Endothelial cell of umbilical vein (primary cell): ENCODE data around the gene HSPBAP1. TPM values are rescaled to one million over a fixed set of nuclear protein-coding genes. Genes with fewer than 3 reads are reported as not detected.

Source experiments
- BruUV-seq: library from RNA; stranded (reverse); fragments of 400-500 nt; replicated peaks from 2 replicates; lab custom pipeline; 2021; lab: Mats Ljungman, UMichigan
- CTCF ChIA-PET: fragments of 300-600, 350-600 bp; sonication (Branson Sonifier 250); formaldehyde crosslinking; loops from one replicate; lab custom pipeline; 2021; ENCODE audit warnings: antibody characterized with exemption, inconsistent platforms; lab: Charles Lee
- POLR2A ChIA-PET: fragments of 300-600, 350-600 bp; sonication (Branson Sonifier 250); formaldehyde crosslinking; loops from one replicate; lab custom pipeline; 2021; ENCODE audit warnings: antibody characterized with exemption, inconsistent platforms; lab: Charles Lee
- DNase-seq: peaks from one replicate; pipeline ENCODE4 v3.0.0-alpha.2; 2011; ENCODE audit warnings: low read depth, low spot score
- FAIRE-seq: peaks from 2 replicates; lab custom pipeline; 2011; peaks lifted over from hg19 to GRCh38; lab: Jason Lieb, UNC
- H2AFZ ChIP-seq: 2 replicates; pipeline ENCODE4 v1.6.0; 2012; ENCODE audit warnings: low read depth, low read length, control low read depth, inconsistent platforms
- H3K27ac ChIP-seq: 2 replicates; pipeline ENCODE4 v1.5.1; 2011; ENCODE audit warnings: low read depth, mild to moderate bottlenecking, control low read depth, low read length, moderate library complexity; ENCODE audit not compliant: insufficient read depth
- H3K27me3 ChIP-seq, 2 experiments: 2 replicates each; pipeline versions ENCODE4 v1.6.0 to v1.6.1; 2011; ENCODE audit warnings: low read length in 2 of 2, mixed read lengths in 1 of 2; ENCODE audit not compliant: control insufficient read depth in 2 of 2, insufficient read depth in 2 of 2
- H3K36me3 ChIP-seq, 2 experiments: 2 replicates in 1 of 2; 3 replicates in 1 of 2; pipeline ENCODE4 v1.5.1; 2011; ENCODE audit warnings: low read length in 2 of 2, mild to moderate bottlenecking in 1 of 2, moderate library complexity in 1 of 2; ENCODE audit not compliant: control insufficient read depth in 2 of 2, insufficient read depth in 2 of 2; ENCODE audit errors: extremely low read depth in 1 of 2
- H3K4me1 ChIP-seq: 3 replicates; pipeline ENCODE4 v1.5.1; 2011; ENCODE audit warnings: mild to moderate bottlenecking, low read length; ENCODE audit not compliant: control insufficient read depth, insufficient read depth; ENCODE audit errors: extremely low read depth
- H3K4me2 ChIP-seq: 2 replicates; pipeline ENCODE4 v1.6.1; 2011; ENCODE audit warnings: low read length, control low read depth, mixed read lengths; ENCODE audit not compliant: insufficient read depth
- H3K4me3 ChIP-seq, 3 experiments: fragments of 200-600 bp in 1 of 3; sonication (generic), shearing (Covaris generic) in 1 of 3; replicated peaks in 1 of 3; 2 replicates each; pipeline ENCODE4 v1.5.1; 2011 to 2016; ENCODE audit warnings: control low read depth in 3 of 3, low read length in 3 of 3, mild to moderate bottlenecking in 2 of 3, inconsistent platforms in 1 of 3, low read depth in 1 of 3, moderate library complexity in 1 of 3; ENCODE audit not compliant: insufficient read depth in 1 of 3
- H3K79me2 ChIP-seq: 2 replicates; pipeline ENCODE4 v1.6.0; 2012; ENCODE audit warnings: low read length, inconsistent platforms; ENCODE audit not compliant: control insufficient read depth, insufficient read depth
- H3K9ac ChIP-seq: replicated peaks from 2 replicates; pipeline ENCODE3; 2011; ENCODE audit warnings: low read length, control low read depth; ENCODE audit not compliant: insufficient read depth; ENCODE audit errors: extremely low read depth
- H3K9me1 ChIP-seq: replicated peaks from 3 replicates; pipeline ENCODE4 v1.6.0; 2011; ENCODE audit warnings: mild to moderate bottlenecking, low read length; ENCODE audit not compliant: control insufficient read depth, insufficient read depth; ENCODE audit errors: extremely low read depth
- H3K9me3 ChIP-seq: replicated peaks from 2 replicates; pipeline ENCODE4 v1.5.1; 2012; ENCODE audit warnings: low read length, inconsistent platforms; ENCODE audit not compliant: control insufficient read depth, insufficient read depth
- H4K20me1 ChIP-seq: replicated peaks from 2 replicates; pipeline ENCODE3; 2011; ENCODE audit warnings: mild to moderate bottlenecking, low read length; ENCODE audit not compliant: control insufficient read depth, insufficient read depth; ENCODE audit errors: extremely low read depth
- EZH2 ChIP-seq: IDR thresholded peaks from 2 replicates; pipeline ENCODE4 v1.6.1; 2012; ENCODE audit warnings: borderline replicate concordance, low read depth, mild to moderate bottlenecking, moderate library complexity, low read length, inconsistent platforms; ENCODE audit not compliant: severe bottlenecking
- FOS ChIP-seq: IDR thresholded peaks from 2 replicates; pipeline ENCODE4 v1.6.1; 2011; ENCODE audit warnings: mild to moderate bottlenecking, low read length, moderate library complexity, borderline replicate concordance; ENCODE audit not compliant: insufficient read depth
- GATA2 ChIP-seq: IDR thresholded peaks from 2 replicates; pipeline ENCODE4 v1.7.0; 2011; ENCODE audit warnings: low read depth, mild to moderate bottlenecking, moderate library complexity, mixed read lengths, low read length; ENCODE audit not compliant: insufficient read length, insufficient read depth
- JUN ChIP-seq: IDR thresholded peaks from 2 replicates; pipeline ENCODE4 v1.6.1; 2011; ENCODE audit warnings: borderline replicate concordance, low read depth; ENCODE audit not compliant: insufficient read length, insufficient read depth
- MYC ChIP-seq: IDR thresholded peaks from one replicate; pipeline ENCODE4 v1.6.1; 2011; ENCODE audit warnings: mild to moderate bottlenecking, low read depth, low read length
- POLR2A ChIP-seq: IDR thresholded peaks from 2 replicates; pipeline ENCODE4 v1.6.1; 2012; ENCODE audit warnings: low read depth, mild to moderate bottlenecking, control low read depth, low read length
- POLR2AphosphoS5 ChIP-seq: IDR thresholded peaks from 2 replicates; pipeline ENCODE4 v1.6.1; 2012; ENCODE audit warnings: low read depth, mild to moderate bottlenecking, control low read depth, low read length, moderate library complexity; ENCODE audit not compliant: insufficient read depth
- dilution Hi-C: fragments of 300-500 bp; cut with MboI; formaldehyde crosslinking; loops from one replicate; pipeline ENCODE4 v1.15.0; 2019; ENCODE audit warnings: low sequenced_read_pairs; ENCODE audit not compliant: extremely low pct_ligation_motif_present
- intact Hi-C: fragments of 100-400 bp; cut with micrococcal nuclease; formaldehyde crosslinking; loops from one replicate; pipeline ENCODE4 v1.10.0; 2022
- polyA plus RNA-seq, 4 experiments: library from polyadenylated mRNA; depleted of rRNA in 3 of 4; stranded (reverse) in 3 of 4; unstranded in 1 of 4; fragments of >200 nt; gene quantifications; 2 replicates each; pipeline versions ENCODE4 v1.2.1 to v1.2.3, GENCODE V29; 2011 to 2012; ENCODE audit warnings: missing spikeins in 1 of 4
- total RNA-seq: library from RNA; stranded (reverse); gene quantifications from 2 replicates; pipeline ENCODE4 v1.2.3, GENCODE V29; 2021
- TF ChIP-seq, protein P1 (sequence below): IDR thresholded peaks from 2 replicates; pipeline ENCODE4 v1.6.1; 2011; ENCODE audit not compliant: insufficient read depth, insufficient read length
- TF ChIP-seq, protein P2 (sequence below), 2 donors: IDR thresholded peaks; 1 replicate in 1 of 2; 2 replicates in 1 of 2; pipeline ENCODE4 v1.5.1; 2011; ENCODE audit warnings: low read length in 2 of 2, mild to moderate bottlenecking in 2 of 2, moderate library complexity in 2 of 2, control low read depth in 1 of 2, inconsistent platforms in 1 of 2, low read depth in 1 of 2; ENCODE audit not compliant: insufficient read depth in 1 of 2; ENCODE audit errors: extremely low read depth in 1 of 2

HSPBAP1 gene
- total and polyA plus RNA-seq, 2 donors (not counting 3 experiments of a cell fraction or from before 2014, with no cell fraction given): 5.3 to 10.6 TPM

- Histone ChIP-seq H4K20me1 (no peaks in the 10 kb centered on the region), H3K79me2 (no peaks in the 10 kb centered on the region), H2AFZ (no peak overlapping the region), H3K9me1 (no peaks in the 10 kb centered on the region), H3K9me3 (no peaks in the 10 kb centered on the region), H3K4me2 (no peak overlapping the region), H3K4me1 (no peaks in the 10 kb centered on the region), H3K4me3 (no peak overlapping the region), H3K36me3 (peaks cover 0 to 2% of the 10 kb centered on the region in 2 experiments), H3K27ac (no peak overlapping the region), H3K9ac (no peak overlapping the region), H3K27me3 (no peaks in the 10 kb centered on the region)
- dilution Hi-C loops (no loop called here), intact Hi-C loops (no loop called here)
- POLR2A ChIA-PET: no interaction called here
- no peak for FAIRE-seq
- no peak for TF ChIP-seq MYC
- TF ChIP-seq POLR2AphosphoS5: no peak
- no peak for TF ChIP-seq FOS
- no peak for TF ChIP-seq POLR2A
- TF ChIP-seq GATA2: no peak
- TF ChIP-seq EZH2: no peak
- TF ChIP-seq, protein P1, sequence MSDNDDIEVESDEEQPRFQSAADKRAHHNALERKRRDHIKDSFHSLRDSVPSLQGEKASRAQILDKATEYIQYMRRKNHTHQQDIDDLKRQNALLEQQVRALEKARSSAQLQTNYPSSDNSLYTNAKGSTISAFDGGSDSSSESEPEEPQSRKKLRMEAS: no peak
- TF ChIP-seq, protein P2, sequence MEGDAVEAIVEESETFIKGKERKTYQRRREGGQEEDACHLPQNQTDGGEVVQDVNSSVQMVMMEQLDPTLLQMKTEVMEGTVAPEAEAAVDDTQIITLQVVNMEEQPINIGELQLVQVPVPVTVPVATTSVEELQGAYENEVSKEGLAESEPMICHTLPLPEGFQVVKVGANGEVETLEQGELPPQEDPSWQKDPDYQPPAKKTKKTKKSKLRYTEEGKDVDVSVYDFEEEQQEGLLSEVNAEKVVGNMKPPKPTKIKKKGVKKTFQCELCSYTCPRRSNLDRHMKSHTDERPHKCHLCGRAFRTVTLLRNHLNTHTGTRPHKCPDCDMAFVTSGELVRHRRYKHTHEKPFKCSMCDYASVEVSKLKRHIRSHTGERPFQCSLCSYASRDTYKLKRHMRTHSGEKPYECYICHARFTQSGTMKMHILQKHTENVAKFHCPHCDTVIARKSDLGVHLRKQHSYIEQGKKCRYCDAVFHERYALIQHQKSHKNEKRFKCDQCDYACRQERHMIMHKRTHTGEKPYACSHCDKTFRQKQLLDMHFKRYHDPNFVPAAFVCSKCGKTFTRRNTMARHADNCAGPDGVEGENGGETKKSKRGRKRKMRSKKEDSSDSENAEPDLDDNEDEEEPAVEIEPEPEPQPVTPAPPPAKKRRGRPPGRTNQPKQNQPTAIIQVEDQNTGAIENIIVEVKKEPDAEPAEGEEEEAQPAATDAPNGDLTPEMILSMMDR (IDR thresholded peaks at IDR 0.05; ENCODE audit: extremely low read depth in 1 of 2, insufficient read depth in 1 of 2, low read depth in 1 of 2, low read length in 2 of 2): no peak
- no peak for TF ChIP-seq JUN
- CTCF ChIA-PET: interaction anchor here (1.0 kb wide), 1 partner anchor 14 kb away, joined by 4 read pairs; no protein-coding TSS in a partner anchor
- no TSS peak for BruUV-seq
- no peak for DNase-seq
Measured at GRCh38 chr3:122742234-122742633, 51.4 kb downstream of the HSPBAP1 start.
